ENCODE measurements around the gene GCNT1.
A peak's percentile ranks its signal among the peaks of the same experiment; 100 is the strongest.
"Not testable (repeated sequence)": the region's sequence is repeated elsewhere in the genome, so short reads cannot be mapped to it uniquely, and the experiment has no call there.

The GCNT1 gene

DNA sequence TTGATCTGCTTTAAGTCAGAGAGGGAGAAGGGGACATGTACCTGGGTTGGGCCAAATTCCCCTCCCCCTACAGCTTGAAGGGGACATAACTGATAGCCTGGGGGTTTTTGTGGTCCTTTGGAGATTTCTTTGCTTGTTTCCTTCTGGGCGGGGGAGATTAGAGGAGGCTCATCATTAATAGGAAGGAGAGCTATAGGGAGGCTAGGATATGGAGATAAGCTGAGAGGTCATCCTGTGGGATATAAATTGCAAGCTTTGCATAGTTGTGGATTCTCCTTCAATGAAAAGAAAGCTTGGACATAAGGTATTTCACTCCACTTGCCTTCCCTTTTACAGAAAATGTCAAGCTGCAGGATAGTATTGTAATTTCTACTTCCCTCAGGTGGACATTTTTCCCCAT, 34.5 kb downstream of the GCNT1 start:
- DNase-seq = not testable (repeated sequence)

DNA sequence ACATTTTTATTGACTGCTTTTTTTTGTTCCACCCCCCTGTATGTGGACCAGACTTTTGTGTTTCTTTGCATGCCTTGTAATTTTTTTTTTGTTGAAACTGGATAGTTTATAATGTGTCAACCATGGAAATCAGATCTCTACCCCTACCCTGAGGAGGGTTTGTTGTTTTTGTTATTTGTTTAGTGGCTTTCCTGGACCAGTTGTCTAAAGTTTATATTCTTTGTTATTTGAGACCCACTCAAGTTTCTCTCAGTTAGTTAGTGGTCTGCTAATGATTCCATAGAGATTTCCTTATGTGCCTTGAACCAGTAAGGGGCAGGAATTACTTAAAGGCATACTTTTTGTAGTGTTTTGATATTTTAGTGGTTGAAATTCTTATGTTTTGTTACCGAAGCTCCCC, 41.1 kb downstream of the GCNT1 start:
- DNase-seq = no peak

DNA sequence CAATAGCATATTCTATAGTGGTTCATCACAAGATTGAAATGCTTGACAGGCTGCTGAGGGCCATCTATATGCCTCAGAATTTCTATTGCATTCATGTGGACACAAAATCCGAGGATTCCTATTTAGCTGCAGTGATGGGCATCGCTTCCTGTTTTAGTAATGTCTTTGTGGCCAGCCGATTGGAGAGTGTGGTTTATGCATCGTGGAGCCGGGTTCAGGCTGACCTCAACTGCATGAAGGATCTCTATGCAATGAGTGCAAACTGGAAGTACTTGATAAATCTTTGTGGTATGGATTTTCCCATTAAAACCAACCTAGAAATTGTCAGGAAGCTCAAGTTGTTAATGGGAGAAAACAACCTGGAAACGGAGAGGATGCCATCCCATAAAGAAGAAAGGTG, 43.8 kb downstream of the GCNT1 start:
- no peak for DNase-seq

DNA sequence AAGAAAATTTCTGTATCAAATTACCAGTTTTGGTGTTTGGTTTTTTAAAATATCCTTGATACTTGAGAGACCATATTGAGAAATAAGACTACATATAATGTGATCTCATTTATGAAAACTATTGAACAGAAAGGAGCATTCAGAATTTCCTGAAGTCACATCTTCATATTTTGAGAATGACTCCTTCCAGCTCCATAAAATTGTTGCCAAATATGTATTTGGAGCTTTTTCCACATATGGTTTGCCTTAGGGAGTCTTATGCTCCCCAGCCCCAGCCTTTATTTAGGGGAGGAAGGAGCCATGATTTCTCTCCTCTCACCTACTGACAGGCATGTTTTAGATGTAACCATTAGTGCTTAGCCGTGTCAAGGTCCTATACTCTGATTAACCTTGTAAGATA, 51.1 kb downstream of the GCNT1 start:
- DNase-seq = no peak

DNA sequence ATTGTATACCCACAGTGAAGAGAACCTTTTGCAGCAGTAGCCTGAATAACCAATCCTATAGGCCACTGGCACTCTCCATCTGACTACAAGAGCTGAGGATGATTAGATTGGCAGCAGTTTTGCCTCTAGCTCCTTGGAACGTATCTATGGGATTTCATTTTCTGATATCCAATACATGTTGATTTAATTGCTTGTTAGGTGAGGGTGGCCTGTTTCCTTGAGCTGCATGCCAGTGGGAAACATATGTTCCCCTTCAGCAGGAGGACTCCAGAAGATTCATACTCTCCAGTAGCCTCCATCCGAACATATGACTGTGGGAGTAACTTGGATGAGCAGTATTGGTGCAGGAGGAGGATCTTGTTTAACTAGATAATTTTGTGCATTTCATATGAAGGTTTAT, 51.5 kb downstream of the GCNT1 start:
- DNase-seq = no peak

DNA sequence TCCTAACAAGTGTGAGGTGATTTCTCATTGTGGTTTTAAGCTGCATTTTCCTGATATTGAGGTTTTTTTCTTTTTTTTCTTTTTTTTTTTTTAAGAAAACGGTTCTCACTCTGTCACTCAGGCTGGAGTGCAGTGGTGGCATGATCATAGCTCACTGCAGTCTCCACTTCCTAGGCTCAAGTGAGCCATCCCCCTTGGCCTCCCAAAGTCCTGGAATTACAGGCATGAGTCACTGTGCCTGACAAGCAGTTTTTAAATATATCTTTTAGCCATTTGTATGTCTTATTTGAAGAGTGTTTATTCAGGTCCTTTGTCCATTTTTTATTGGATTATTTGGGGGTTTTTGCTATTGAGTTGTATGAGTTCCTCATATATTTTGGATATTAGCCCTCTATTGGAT, 53.8 kb downstream of the GCNT1 start:
- no peak for DNase-seq

DNA sequence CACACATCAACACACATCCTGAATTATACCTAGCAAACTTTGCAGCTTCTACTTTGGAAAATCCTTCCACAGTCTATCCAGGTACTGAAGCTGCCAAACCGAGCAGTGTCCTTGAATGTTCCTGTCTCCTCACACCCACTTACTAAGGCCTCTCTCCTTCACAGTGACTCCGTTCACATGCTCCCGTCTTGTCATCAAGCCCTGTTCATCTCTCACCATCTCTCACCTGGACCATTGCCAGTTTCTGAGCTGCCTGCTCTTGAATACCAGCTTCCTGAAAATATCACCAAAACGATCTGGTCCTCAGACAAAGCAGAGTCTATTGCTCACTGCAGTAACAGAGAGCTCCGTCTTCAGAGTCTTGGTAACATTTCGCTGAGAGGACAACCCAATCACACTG, 57.4 kb downstream of the GCNT1 start:
- peak; percentile 7 for DNase-seq

DNA sequence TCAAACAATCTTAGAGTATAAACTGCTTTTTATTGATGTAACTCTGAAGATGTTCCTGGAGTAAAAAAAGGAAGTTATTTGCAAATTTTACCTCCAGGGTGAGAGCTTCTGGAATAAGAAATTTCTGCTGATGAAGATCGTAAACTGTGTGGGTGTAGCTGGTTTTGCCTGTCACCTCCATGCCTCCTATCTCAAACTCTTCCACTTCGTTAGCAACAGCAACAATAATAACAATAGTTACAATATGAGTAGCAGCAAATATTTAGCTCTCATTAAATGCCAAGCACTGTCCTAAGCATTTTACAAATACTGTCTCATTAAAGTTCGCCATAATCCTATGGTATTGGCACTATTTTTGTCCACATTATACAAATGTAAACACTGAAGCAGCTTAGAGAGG, 57.9 kb downstream of the GCNT1 start:
- no peak for DNase-seq

DNA sequence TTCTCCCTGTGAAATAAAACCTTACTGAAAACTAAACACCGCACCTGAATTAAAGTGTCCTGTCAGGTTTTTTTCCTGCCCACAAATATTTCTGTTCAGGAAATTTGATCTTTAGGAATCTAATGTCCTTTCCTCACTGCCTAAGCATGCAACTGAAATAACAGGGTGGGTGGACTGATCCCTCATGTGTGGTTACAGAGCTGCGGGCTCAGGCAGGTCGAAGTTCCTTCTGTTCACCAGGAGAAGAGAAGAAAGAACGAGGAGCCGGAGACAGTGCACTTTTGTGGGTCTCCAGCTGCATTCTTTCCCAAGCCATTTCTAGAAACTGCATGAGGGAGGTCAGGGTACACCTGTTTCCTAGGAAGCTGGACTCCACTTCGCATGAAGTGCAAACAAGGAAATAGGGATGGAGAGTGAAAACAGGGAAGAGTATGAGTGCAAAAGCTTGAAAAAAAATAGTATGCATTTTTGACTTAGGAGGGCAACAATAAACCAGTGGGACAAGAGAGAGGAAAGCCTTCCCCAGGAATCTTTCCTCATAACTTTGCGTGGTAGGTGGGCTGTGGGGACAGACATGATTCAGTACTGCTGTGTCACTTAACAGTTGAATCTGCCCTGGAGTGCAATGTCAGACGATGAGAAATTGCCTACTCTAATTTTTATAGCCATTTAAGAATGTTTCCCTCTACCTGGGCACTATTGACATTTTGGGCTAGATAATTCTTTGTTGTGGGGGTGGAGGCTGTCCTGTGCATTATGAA, 60.3 kb downstream of the GCNT1 start:
- no peak for DNase-seq

DNA sequence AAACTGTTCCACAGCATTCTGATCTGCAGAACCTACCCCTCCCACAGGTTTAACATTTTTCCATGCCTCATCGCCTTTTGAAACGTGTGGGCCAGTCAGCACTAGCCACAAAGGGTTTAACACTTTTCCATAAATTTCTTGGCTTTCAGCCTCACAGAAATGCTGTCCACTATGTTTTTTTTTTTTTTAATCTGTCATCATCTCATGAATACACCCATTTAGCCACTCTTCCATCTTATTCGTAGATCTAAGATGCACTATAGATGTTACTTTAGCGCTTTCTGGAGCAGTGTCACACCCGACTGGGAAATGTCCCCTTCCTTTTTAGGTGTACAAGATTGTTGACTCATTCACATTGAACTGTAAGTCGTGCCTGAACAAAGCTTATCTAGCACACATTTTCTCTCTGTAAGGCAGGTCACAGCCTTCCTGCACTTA, 62.3 kb downstream of the GCNT1 start:
- DNase-seq = no peak

DNA sequence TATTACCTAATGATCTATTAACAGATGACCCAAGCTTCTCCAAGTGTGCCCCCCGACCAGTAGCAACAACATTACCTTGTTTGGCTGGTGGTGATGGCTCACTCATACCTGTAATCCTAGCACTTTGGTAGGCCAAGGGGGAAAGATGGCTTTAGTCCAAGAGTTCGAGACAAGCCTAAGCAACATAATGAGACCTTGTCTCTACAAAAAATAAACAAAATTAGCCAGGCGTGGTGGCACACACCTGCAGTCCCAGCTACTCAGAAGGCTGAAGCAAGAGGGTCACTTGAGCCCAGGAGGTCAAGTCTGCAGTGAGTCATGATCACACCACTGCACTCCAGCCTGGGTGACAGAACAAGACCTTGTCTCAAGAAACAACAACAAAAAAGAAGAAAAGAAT, 62.9 kb downstream of the GCNT1 start:
- no peak for DNase-seq

DNA sequence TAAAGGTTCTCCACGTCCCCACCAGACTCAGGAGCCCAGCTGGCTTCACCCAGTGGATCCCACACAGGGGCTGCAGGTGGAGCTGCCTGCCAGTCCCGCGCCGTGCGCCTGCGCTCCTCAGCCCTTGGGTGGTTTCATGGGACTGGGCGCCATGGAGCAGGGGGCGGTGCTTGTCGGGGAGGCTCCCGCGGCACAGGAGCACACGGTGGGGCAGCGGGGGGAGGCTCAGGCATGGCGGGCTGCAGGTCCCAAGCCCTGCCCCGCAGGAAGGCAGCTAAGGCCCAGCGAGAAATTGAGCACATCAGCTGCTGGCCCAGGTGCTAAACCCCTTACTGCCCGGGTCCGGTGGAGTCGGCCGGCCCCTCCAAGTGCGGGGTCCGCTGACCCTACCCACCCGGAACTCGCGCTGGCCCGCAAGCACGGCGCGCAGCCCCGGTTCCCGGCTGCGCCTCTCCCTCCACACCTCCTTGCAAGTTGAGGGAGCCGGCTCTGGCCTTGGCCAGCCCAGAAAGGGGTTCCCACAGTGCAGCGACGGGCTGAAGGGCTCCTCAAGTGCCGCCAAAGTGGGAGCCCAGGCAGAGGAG, 64.7 kb downstream of the GCNT1 start:
- not testable (repeated sequence) for DNase-seq

DNA sequence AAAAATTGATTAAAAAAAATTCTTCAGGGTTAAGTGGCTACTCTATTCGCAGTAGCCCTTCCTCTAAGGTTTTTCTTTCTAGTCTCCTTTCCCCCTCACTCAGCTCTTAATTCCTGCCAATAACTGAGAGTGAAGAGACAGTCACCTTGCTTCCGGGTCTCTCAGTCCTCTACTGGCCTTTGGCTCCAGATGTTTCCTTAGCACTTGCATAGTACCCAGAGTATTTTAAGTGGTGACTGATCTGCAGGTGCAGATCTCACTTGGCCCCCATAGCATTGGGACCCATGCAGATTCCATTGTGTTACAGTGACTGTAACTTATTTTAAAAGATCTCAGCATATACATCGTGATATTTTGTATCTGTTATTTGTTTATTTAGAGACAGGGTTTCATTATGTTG, 66.2 kb downstream of the GCNT1 start:
- no peak for DNase-seq

DNA sequence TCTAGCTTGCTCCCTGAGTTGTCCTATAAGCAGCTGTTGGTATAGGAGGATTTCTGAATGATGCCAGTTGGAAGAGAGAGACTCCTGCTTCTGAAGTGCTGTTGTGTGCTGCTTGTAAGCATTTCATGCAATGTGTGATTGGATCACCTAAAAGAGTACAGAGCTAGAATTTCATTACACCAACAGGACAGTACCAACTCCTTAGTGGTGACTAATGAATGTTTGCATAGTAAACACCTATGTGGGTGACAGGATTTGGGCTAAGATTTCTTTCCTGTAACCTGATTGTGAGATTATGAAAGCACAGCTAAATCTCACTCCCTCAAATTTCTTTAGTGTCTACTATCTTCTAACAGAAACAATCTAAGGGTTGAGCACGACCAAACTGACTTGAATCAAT, 67.0 kb downstream of the GCNT1 start:
- DNase-seq = no peak

DNA sequence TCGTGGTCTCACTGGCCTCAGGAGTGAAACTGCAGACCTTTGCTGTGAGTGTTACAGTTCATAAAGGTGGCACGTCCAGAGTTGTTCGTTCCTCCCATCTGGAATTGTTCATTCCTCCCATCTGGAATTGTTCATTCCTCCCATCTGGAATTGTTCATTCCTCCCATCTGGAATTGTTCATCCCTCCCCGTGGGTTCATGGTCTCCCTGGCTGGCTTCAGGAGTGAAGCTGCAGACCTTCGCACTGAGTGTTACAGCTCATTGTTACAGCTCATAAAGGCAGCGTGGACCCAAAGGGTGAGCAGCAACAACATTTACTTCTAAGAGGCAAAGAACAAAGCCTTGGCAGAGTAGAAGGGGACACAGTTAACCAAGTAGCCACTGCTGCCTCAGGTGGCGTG, 69.1 kb downstream of the GCNT1 start:
- no peak for DNase-seq

DNA sequence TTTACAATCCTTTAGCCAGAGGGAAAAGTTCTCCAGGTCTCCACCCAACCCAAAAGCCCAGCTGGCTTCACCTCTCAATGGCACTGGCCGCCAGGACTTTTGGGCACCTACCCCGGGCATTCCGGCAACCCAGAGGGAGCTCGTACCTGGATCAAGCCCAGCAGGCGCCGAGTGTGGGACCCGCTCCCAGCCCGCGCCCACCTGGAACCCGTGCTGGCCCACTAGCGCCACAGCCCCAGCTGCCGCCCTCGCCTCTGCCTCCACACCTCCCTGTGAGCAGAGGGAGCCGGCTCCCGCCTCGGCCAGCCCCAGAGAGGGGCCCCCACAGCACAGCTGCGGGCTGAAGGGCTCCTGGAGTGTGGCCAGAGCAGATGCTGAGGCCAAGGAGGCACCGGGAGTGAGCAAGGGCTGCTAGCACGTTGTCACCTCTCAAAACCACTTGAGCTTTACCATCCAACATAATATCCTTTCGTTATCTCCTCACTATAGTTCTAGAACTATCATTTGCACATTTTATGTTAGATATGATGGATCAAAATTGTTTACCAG, 69.7 kb downstream of the GCNT1 start:
- DNase-seq = no peak

DNA sequence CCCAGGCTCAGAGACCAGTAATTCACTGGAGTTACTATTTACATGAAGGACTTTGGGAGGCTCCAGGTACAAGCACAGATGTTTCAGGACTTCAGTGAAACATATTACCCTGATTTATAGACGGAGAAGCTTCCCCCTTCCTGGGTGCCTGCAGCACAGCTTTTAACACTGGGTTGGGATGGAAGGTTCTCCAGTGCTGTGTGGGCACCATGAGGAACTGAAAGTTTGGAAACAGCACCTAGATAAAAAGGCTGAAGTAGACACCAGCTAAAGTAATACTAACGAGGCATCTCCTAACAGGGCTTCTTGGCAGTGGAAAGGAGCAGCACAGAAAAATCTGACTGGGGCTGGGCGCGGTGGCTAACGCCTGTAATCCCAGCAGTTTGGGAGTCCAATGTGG, 70.7 kb downstream of the GCNT1 start:
- no peak for DNase-seq

DNA sequence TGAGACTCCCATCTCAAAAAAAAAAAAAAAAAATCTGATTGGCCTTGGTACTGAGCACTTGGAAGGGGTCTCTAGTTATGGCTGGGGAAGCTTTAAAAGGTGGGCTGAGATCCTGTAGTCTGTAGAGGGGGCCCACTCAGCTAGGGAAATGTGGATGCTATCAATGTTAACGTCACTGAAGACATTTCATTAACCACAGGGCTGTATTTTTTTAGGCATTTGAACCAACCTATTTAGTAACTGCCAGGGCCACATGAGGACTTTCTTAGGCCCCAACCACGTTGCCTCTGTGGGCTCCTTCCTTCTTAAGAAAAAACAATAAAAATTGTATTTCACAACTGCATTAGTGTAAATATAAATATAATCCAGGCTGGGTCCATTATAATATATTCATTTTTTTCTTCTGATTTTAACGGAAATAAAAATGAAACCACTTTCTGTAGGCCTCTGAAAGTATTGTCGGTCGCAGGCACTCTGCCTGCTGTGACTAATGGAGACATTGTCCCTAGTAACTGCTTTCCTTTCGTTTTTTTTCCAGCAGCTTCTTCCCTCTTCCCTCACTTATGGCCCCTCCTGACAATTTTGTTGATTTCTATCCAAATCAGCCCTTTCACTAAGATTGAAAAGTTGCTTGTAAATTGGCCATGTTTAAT, 71.6 kb downstream of the GCNT1 start:
- DNase-seq = no peak

DNA sequence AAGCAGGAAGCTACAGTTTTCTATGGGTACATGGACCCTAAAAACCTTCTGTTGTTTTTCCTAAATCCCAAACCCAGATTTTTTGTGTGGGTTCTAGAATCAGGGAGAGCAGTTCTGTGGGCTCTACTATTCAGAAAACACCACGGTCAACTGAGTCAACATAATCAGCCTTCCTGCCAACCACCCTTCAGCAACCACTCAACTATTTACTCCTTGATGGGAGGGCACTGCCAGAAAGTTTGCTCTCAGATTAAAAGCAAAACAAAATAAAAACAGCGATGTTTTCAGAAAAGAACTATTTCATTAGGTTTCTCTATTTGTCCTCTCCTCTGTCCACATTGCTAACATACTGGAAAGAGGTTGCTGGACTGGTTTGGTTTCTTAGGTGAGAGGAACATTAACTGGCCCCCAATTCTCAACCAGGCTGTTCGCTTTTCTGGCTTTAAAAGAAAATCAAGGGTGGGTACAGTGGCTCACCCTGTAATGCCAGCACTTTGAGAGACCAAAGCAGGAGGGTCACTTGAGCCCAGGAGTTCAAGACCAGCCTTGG, 72.3 kb downstream of the GCNT1 start:
- DNase-seq = no peak

DNA sequence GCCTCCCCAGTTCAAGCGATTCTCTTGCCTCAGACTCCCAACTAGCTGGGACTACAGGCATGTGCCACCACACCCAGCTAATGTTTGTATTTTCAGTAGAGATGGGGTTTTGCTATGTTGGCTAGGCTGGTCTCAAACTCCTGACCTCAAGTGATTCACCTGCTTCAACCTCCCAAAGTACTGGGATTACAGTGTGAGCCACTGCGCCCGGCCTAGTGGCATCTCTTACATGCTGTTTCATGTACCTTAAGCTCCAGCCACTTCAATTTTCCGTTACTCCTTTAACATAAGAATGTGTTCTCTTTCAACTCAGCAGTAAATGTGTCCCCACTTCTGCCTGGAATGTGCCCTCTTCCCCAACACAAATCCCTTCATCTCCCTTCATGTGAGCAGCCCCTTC, 73.9 kb downstream of the GCNT1 start:
- not testable (repeated sequence) for DNase-seq

DNA sequence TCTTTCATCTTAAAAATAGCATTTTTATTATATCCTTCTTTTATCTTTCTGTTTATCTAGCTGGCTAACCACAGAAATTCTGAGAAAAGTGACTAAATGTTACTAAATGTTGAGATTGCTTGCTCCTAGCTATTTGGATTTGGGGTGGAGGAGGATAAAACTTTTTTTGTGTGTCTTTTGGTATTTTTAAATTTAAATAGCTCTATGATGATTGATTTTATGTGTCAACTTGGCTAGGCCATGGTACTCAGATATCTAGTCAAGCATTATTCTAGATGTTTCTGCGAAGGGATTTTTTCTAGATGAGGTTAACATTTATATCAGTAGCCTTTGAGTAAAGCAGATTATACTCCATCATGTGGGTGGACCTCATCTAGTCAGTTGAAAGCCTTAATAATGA, 75.0 kb downstream of the GCNT1 start:
- no peak for DNase-seq

DNA sequence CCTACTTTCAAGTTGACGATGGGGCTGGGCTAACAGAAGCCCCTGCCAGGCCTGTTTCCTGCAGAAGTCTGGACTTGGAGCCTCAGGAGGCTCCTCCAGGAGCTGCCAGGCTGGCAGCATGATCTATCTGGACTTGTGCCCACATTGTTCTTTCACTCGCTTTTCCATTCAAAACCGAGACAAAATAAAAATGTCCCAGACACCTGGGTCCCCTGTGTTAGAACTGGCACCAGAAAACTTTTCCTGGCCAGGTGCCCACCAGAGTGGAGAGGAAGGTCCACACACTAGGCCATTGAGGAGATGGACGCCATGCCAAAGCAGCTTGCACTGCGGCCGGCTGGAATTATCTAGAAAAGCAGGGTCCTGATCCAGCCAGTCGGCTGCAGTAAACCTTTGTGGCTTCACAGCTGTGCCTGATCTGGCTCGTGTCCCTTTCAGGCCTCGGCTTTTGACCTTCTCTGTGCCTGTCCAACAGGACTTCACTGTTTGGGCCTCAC, 78.2 kb downstream of the GCNT1 start:
- DNase-seq = no peak

DNA sequence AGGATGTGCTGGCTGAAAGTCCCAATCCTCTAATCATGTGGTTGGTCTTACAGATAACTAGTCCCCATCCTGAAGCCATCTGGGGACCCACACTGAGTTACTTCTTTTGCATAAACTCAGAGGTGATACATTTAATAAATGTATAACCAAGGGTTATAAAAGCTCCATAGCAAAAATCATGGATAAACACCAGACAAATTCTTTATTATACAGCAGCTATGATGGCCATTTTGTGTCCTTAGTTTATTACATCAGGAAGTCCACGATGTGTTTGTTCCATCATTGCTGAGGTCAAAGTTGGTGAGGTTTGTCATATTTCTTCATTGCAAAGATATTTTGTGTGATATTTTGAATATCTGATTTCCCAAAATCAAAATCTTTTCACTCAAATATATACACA, 80.2 kb downstream of the GCNT1 start:
- no peak for DNase-seq

DNA sequence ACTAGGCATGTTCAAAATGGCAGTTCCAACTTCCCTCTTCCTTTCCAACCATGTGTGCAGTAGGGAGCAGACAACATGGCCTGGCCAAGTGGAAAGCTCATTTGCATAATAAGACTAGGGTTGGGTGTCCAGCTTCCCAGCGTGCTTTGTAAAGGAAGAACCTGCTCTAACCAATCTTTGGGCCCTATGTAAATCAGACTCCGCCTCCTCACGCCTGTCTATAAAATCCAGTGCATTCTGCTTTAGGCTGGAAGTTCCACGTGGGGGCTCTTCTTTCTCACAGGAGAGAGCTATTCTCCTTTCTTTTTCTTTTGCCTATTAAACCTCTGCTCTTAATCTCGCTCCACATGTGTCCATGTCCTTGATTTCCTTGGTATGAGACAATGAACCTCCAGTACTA, 83.4 kb downstream of the GCNT1 start:
- DNase-seq = no peak
